Vagina (tissue), 2 donors: ENCODE data around the gene NUDT8. TPM values are rescaled to one million over a fixed set of nuclear protein-coding genes. Genes with fewer than 3 reads are reported as not detected.
"Not testable (repeated sequence)": the region's sequence is repeated elsewhere in the genome, so short reads cannot be mapped to it uniquely, and the experiment has no call there.

Source experiments
- DNase-seq, 2 donors: peaks; one replicate each; pipeline ENCODE4 v3.0.0-alpha.2; 2017; ENCODE audit errors: extremely low spot score in 2 of 2
- H3K27ac ChIP-seq: fragments of 200-600 bp; sonication (generic); one replicate; pipeline ENCODE4 v1.5.1; 2019
- H3K27me3 ChIP-seq: fragments of 200-600 bp; sonication (generic); one replicate; pipeline ENCODE4 v1.5.1; 2019
- H3K36me3 ChIP-seq, 2 donors: fragments of 200-600 bp; sonication (generic); one replicate each; pipeline ENCODE4 v1.5.1; 2017 to 2019
- H3K4me1 ChIP-seq: fragments of 200-600 bp; sonication (generic); one replicate; pipeline ENCODE4 v1.5.1; 2019
- H3K4me3 ChIP-seq, 2 donors: fragments of 200-600 bp; sonication (generic); 1 replicate in 1 of 2; 2 replicates in 1 of 2; pipeline ENCODE4 v1.5.1; 2016 to 2019
- H3K9me3 ChIP-seq: fragments of 200-600 bp; sonication (generic); one replicate; pipeline ENCODE4 v1.5.1; 2019
- POLR2A ChIP-seq, 2 donors: fragments of 450-650 bp; IDR thresholded peaks; one replicate each; pipeline ENCODE4 v1.6.1; 2017; ENCODE audit warnings: antibody characterized with exemption in 2 of 2, mild to moderate bottlenecking in 2 of 2, moderate library complexity in 2 of 2
- POLR2AphosphoS5 ChIP-seq, 2 donors: sonication (generic); formaldehyde crosslinking; IDR thresholded peaks; one replicate each; pipeline ENCODE4 v1.9.0; 2017; ENCODE audit warnings: antibody characterized with exemption in 2 of 2, mild to moderate bottlenecking in 2 of 2, low read depth in 1 of 2; ENCODE audit not compliant: insufficient read depth in 1 of 2
- intact Hi-C: fragments of 100-400 bp; cut with DNase I; formaldehyde crosslinking; loops from one replicate; pipeline ENCODE4 v1.15.1; 2023
- total RNA-seq: library from RNA; depleted of rRNA; stranded (reverse); fragments of >200 nt; gene quantifications from one replicate; pipeline ENCODE4 v1.2.3, GENCODE V29; 2016
- TF ChIP-seq, protein P1 (sequence below), 3 experiments: fragments of 450-650 bp in 2 of 3; fragments of 200-600 bp in 1 of 3; sonication (generic) in 1 of 3; IDR thresholded peaks; one replicate each; pipeline ENCODE4 v1.5.1; 2017 to 2019; ENCODE audit warnings: antibody characterized with exemption in 3 of 3, mild to moderate bottlenecking in 2 of 3, moderate library complexity in 2 of 3

Gene NUDT8
- total RNA-seq, 1 donor from 2014 or later = 23.8 TPM

DNA sequence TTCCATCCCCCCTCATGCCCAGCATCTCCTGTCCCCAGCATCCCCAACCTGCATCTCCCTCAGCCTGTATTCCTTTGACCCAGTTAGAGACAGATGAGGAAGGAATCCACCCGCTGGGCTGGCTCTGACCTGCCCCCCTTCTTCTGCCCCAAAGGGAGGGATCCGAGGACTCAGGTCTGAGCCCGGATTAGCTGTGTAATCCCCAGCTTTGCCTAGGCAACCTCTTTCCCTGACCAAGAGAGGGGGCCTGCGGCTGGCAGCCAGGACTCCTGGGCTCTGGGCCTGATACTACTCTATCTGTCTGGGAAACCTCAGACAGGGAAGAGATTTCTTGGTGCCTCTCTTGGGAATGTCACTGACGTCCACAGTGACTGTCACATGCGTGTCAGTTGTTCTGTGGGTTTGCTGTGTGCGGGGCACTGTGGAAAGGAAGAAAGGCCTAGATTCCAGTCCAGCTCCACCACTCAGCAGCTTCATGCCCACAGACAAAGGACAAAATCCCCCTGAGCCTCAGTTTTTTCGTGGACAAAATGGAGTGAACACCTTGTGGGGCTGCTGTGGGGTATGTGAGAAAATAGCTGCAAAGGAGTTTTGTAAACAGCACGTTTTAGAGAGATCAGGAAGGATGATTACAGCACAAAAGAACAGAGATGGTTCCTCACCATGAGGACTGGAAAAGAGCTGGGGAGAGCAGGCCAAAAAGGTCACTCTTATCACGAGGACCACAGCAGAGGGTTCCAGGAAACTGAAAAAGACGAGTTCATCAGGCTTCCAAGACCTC lies 24.3 kb downstream of the NUDT8 start:
- Histone ChIP-seq H3K36me3 (peaks cover 0 to 15% of the 10 kb centered on the region in 2 donors), H3K4me1 (peaks cover 22% of the 10 kb centered on the region), H3K9me3 (no peaks in the 10 kb centered on the region), H3K27me3 (no peaks in the 10 kb centered on the region), H3K27ac (no peak overlapping the region), H3K4me3 (no peak overlapping the region)
- DNase-seq = no peak
- no peak for TF ChIP-seq POLR2AphosphoS5 (IDR thresholded peaks at IDR 0.05; ENCODE audit: insufficient read depth in 1 of 2, low read depth in 1 of 2)
- no peak for TF ChIP-seq POLR2A (IDR thresholded peaks at IDR 0.05)
- TF ChIP-seq, protein P1, sequence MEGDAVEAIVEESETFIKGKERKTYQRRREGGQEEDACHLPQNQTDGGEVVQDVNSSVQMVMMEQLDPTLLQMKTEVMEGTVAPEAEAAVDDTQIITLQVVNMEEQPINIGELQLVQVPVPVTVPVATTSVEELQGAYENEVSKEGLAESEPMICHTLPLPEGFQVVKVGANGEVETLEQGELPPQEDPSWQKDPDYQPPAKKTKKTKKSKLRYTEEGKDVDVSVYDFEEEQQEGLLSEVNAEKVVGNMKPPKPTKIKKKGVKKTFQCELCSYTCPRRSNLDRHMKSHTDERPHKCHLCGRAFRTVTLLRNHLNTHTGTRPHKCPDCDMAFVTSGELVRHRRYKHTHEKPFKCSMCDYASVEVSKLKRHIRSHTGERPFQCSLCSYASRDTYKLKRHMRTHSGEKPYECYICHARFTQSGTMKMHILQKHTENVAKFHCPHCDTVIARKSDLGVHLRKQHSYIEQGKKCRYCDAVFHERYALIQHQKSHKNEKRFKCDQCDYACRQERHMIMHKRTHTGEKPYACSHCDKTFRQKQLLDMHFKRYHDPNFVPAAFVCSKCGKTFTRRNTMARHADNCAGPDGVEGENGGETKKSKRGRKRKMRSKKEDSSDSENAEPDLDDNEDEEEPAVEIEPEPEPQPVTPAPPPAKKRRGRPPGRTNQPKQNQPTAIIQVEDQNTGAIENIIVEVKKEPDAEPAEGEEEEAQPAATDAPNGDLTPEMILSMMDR (IDR thresholded peaks at IDR 0.05) = no peak
- intact Hi-C loops = no loop called here

GRCh38 chr11:67604815-67605214 lies 24.9 kb downstream of the NUDT8 start:
- H3K9me3 ChIP-seq = no peaks in the 10 kb centered on the region
- no peak for DNase-seq
- H3K4me3 ChIP-seq = no peak overlapping the region
- TF ChIP-seq, protein P1 (IDR thresholded peaks at IDR 0.05) = no peak
- TF ChIP-seq POLR2A (IDR thresholded peaks at IDR 0.05) = no peak
- no peak for TF ChIP-seq POLR2AphosphoS5 (IDR thresholded peaks at IDR 0.05; ENCODE audit: insufficient read depth in 1 of 2, low read depth in 1 of 2)
- no peak overlapping the region for H3K27ac ChIP-seq
- peaks cover 22% of the 10 kb centered on the region for H3K4me1 ChIP-seq
- H3K27me3 ChIP-seq = no peaks in the 10 kb centered on the region
- peaks cover 0 to 9% of the 10 kb centered on the region in 2 donors for H3K36me3 ChIP-seq
- intact Hi-C loops = no loop called here

DNA sequence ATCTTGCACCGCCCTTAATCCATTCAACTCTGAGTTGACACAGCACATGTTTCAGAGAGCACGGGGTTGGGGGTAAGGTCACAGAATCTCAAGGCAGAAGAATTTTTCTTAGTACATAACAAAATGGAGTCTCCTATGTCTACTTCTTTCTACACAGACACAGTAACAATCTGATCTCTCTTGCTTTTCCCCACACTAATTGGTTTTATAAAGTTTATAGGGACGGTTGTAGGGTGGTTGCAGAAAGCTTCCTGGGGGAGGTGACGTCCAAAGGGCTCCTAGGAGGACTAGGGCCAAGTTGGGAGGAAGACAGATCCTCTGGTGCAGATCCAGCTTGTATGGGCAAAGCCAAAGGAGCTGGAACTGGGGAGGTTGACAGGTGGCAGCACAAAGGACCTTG lies 25.6 kb downstream of the NUDT8 start:
- intact Hi-C loops, DNase-seq, H3K9me3 ChIP-seq: not testable (repeated sequence)

DNA sequence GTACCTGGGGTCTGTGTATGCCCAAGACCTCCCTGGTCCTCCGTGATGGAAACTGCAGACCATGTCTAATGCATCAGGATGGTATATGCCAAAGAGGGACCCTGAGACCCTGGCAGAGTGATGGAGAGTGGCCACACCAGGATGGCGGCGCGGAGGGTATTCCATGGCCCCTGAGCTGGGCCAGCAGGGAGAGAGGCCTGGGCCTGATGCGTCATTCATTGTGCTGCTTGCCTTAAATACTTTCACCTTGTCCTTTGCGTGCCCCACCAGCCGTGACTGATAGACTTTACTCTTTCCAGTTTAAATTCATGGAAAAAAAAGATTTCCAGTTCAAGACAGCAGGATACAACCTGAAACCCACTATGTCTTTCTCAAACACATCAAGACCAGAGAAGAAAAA lies 28.6 kb downstream of the NUDT8 start:
- Histone ChIP-seq H3K27me3 (no peaks in the 10 kb centered on the region), H3K4me1 (peaks cover 4% of the 10 kb centered on the region), H3K36me3 (no peaks in the 10 kb centered on the region), H3K27ac (no peak overlapping the region), H3K4me3 (no peak overlapping the region), H3K9me3 (no peaks in the 10 kb centered on the region)
- DNase-seq = no peak
- TF ChIP-seq POLR2A (IDR thresholded peaks at IDR 0.05) (no peak), POLR2AphosphoS5 (IDR thresholded peaks at IDR 0.05; ENCODE audit: insufficient read depth in 1 of 2, low read depth in 1 of 2) (no peak)
- TF ChIP-seq, protein P1 (IDR thresholded peaks at IDR 0.05) = no peak
- intact Hi-C loops = no loop called here

More for the DNA sequence above, 25.6 kb downstream of the NUDT8 start:
- peaks cover 22% of the 10 kb centered on the region for H3K4me1 ChIP-seq
- not testable (repeated sequence) for H3K36me3 ChIP-seq, H3K4me3 ChIP-seq, H3K27ac ChIP-seq, H3K27me3 ChIP-seq

DNA sequence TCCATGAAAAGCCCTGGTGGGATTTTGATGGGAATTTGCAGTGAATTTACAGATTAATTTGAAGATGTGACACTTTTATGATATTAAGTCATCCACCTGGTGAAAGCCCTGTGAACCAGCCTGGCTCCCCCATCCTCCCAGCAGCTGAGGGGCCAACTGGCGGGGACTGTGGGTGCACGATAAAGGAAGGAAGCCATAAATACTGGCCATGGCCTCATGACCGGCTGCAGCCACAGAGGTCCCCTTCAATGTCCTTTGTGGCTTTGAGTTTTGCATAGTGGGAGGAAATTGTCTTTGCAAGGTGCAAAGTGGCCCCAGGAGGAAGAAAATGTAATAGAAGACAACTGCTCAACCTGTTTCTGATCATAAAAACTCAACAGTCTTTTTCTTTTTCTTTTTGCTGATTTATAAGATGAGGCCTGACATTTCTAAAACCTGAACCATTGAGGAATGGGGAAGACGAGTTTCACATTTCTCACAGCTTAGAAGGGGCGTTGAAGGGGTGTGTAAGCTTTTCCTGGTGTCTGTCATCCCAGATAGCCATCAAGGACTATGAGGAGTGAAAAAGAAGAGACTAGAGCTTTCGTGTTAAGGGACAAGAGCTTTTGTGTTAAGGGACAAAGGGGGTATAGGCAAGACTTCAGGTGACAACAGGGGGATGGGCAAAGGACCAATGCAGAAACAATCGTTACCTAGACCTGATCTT lies 29.3 kb downstream of the NUDT8 start:
- intact Hi-C loops = no loop called here
- no peak overlapping the region for H3K27ac ChIP-seq
- H3K4me1 ChIP-seq = no peaks in the 10 kb centered on the region
- no peak for DNase-seq
- TF ChIP-seq POLR2AphosphoS5 (IDR thresholded peaks at IDR 0.05; ENCODE audit: insufficient read depth in 1 of 2, low read depth in 1 of 2) (no peak), POLR2A (IDR thresholded peaks at IDR 0.05) (no peak)
- TF ChIP-seq, protein P1 (IDR thresholded peaks at IDR 0.05) = no peak
- no peaks in the 10 kb centered on the region for H3K9me3 ChIP-seq
- H3K4me3 ChIP-seq = no peak overlapping the region
- no peaks in the 10 kb centered on the region for H3K27me3 ChIP-seq
- no peaks in the 10 kb centered on the region for H3K36me3 ChIP-seq
